OCI-LY7 (cell line): ENCODE results near the gene TM7SF2.

Experiments
- EZH2phosphoT487 ChIP-seq: fragments of 200-600 bp; sonication (generic); IDR thresholded peaks from 2 replicates; pipeline ENCODE4 v1.6.1; 2018; ENCODE audit warnings: low read depth, borderline replicate concordance, mild to moderate bottlenecking, mixed run types, antibody characterized with exemption, low read length, moderate library complexity, mixed read lengths
- TF ChIP-seq, protein P1 (sequence below): fragments of 200-600 bp; sonication (generic); conservative IDR thresholded peaks from 2 replicates; pipeline ENCODE4 v1.5.1; 2014; ENCODE audit warnings: mild to moderate bottlenecking, antibody characterized with exemption, low read length, moderate library complexity, mixed read lengths

DNA sequence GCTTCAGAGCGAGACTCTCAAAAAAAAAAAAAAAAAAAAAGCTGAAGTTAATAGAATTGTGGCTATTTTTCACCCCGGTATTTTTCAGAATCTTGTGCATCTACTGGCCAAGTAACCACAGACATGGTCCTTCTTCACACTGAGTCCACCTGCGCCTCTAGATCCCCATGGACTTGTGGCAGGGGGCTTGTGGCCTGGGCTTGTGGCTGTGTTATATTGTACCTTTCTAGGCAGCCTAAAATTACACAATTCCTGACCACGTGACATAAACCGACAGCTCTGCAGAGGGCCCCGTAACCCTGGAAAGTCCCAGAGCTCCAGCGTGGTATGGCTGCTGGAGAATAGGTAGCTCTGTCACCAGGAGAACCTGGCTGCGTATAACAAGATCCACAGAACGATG lies 42.5 kb upstream of the TM7SF2 start:
- TF ChIP-seq, protein P1, sequence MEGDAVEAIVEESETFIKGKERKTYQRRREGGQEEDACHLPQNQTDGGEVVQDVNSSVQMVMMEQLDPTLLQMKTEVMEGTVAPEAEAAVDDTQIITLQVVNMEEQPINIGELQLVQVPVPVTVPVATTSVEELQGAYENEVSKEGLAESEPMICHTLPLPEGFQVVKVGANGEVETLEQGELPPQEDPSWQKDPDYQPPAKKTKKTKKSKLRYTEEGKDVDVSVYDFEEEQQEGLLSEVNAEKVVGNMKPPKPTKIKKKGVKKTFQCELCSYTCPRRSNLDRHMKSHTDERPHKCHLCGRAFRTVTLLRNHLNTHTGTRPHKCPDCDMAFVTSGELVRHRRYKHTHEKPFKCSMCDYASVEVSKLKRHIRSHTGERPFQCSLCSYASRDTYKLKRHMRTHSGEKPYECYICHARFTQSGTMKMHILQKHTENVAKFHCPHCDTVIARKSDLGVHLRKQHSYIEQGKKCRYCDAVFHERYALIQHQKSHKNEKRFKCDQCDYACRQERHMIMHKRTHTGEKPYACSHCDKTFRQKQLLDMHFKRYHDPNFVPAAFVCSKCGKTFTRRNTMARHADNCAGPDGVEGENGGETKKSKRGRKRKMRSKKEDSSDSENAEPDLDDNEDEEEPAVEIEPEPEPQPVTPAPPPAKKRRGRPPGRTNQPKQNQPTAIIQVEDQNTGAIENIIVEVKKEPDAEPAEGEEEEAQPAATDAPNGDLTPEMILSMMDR, result no peak
- TF ChIP-seq EZH2phosphoT487, result no peak
